ENCODE data around the gene TMED1. TPM values are rescaled to one million over a fixed set of nuclear protein-coding genes. Genes with fewer than 3 reads are reported as not detected.

Gene TMED1
- total and polyA plus RNA-seq, 2 of the 13 experiments (the other 11 are each of a cell fraction or from before 2014, with no cell fraction given): 48.3 to 51.8 TPM

DNA sequence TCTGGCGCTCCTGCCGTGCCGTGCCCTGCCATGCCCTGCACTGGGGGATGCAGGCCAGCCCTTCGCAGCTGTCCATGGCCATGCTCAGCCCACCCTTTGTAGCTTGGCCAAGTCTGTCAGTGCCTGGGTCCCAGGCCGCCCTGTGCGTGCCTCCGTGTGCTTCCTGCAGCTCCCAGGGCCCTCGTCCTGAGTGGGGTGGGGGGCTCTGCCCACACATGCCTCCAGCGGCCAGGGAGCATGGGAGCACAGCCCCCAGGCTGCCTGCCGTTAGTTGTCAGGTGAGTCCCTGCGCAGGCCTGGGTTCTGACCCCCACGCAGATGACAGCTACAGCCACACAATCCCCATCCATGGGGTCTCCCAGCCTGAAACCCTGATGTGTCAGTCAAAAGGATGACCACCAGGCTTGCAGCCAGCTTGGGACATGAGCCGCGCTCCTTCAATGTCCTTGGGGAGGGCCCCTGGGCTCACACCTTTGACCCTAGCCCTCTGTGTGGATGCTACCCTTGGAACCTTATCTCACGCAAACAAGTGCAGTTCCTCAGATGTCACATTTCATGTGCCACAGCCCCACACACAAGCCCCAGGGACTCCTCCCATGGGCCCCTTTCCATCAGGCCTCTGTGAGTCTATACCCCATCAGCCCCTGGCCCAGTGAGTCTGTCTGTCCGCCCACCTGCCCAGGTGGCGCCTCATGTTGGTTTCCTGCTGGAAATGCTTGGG, 24.5 kb downstream of the TMED1 start (continued):
- TF ChIP-seq ZNF790 (CRISPR knock-in tag; IDR thresholded peaks at IDR 0.05; ENCODE audit: borderline replicate concordance) (no peak), ZNF646 (CRISPR knock-in tag; IDR thresholded peaks at IDR 0.05) (no peak), ZFP90 (CRISPR knock-in tag; IDR thresholded peaks at IDR 0.05; ENCODE audit: borderline replicate concordance) (no peak), NAIF1 (CRISPR knock-in tag; IDR thresholded peaks at IDR 0.05; ENCODE audit: borderline replicate concordance) (no peak), HMGXB4 (CRISPR knock-in tag; IDR thresholded peaks at IDR 0.05; ENCODE audit: borderline replicate concordance in 1 of 2, low read depth in 1 of 2) (no peak), ZFP91 (CRISPR knock-in tag; IDR thresholded peaks at IDR 0.05; ENCODE audit: borderline replicate concordance) (peak; percentile 55; the same call in 1 of the 2 replicates), CCAR2 (optimal IDR thresholded peaks at IDR 0.05; ENCODE audit: low read depth, low read length) (no peak), HOXA7 (CRISPR knock-in tag; IDR thresholded peaks at IDR 0.05) (no peak), ZNF543 (CRISPR knock-in tag; IDR thresholded peaks at IDR 0.05) (no peak)
- TF ChIP-seq, protein P1, sequence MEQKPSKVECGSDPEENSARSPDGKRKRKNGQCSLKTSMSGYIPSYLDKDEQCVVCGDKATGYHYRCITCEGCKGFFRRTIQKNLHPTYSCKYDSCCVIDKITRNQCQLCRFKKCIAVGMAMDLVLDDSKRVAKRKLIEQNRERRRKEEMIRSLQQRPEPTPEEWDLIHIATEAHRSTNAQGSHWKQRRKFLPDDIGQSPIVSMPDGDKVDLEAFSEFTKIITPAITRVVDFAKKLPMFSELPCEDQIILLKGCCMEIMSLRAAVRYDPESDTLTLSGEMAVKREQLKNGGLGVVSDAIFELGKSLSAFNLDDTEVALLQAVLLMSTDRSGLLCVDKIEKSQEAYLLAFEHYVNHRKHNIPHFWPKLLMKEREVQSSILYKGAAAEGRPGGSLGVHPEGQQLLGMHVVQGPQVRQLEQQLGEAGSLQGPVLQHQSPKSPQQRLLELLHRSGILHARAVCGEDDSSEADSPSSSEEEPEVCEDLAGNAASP (CRISPR knock-in tag; IDR thresholded peaks at IDR 0.05; ENCODE audit: borderline replicate concordance): no peak
- TF ChIP-seq, protein P2, sequence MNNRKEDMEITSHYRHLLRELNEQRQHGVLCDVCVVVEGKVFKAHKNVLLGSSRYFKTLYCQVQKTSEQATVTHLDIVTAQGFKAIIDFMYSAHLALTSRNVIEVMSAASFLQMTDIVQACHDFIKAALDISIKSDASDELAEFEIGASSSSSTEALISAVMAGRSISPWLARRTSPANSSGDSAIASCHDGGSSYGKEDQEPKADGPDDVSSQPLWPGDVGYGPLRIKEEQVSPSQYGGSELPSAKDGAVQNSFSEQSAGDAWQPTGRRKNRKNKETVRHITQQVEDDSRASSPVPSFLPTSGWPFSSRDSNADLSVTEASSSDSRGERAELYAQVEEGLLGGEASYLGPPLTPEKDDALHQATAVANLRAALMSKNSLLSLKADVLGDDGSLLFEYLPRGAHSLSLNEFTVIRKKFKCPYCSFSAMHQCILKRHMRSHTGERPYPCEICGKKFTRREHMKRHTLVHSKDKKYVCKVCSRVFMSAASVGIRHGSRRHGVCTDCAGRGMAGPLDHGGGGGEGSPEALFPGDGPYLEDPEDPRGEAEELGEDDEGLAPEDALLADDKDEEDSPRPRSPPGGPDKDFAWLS (CRISPR knock-in tag; IDR thresholded peaks at IDR 0.05; ENCODE audit: borderline replicate concordance): no peak
